Transverse colon (tissue), 4 donors: ENCODE data around the gene SKOR2.

Experiments used
- EP300 ChIP-seq: sonication (generic); formaldehyde crosslinking; IDR thresholded peaks from one replicate; pipeline ENCODE4 v1.6.1; 2017; ENCODE audit warnings: antibody characterized with exemption, low read depth
- POLR2AphosphoS5 ChIP-seq, 3 donors: sonication (generic); formaldehyde crosslinking; IDR thresholded peaks; one replicate each; pipeline ENCODE4 v1.6.1; 2016; ENCODE audit warnings: antibody characterized with exemption in 3 of 3
- TF ChIP-seq, protein P1 (sequence below), 5 experiments: fragments of 200-600 bp in 3 of 5; fragments of 450-650 bp in 2 of 5; sonication (generic) in 3 of 5; IDR thresholded peaks; 1 replicate in 2 of 5; 2 replicates in 3 of 5; pipeline ENCODE4 v1.5.1; 2016 to 2017; ENCODE audit warnings: antibody characterized with exemption in 5 of 5, inconsistent platforms in 3 of 5, mild to moderate bottlenecking in 2 of 5, moderate library complexity in 1 of 5

- no peak for TF ChIP-seq POLR2AphosphoS5 (IDR thresholded peaks at IDR 0.05)
- TF ChIP-seq, protein P1, sequence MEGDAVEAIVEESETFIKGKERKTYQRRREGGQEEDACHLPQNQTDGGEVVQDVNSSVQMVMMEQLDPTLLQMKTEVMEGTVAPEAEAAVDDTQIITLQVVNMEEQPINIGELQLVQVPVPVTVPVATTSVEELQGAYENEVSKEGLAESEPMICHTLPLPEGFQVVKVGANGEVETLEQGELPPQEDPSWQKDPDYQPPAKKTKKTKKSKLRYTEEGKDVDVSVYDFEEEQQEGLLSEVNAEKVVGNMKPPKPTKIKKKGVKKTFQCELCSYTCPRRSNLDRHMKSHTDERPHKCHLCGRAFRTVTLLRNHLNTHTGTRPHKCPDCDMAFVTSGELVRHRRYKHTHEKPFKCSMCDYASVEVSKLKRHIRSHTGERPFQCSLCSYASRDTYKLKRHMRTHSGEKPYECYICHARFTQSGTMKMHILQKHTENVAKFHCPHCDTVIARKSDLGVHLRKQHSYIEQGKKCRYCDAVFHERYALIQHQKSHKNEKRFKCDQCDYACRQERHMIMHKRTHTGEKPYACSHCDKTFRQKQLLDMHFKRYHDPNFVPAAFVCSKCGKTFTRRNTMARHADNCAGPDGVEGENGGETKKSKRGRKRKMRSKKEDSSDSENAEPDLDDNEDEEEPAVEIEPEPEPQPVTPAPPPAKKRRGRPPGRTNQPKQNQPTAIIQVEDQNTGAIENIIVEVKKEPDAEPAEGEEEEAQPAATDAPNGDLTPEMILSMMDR (IDR thresholded peaks at IDR 0.05), result no peak
- no peak for TF ChIP-seq EP300
Observed at GRCh38 chr18:47244086-47244485, 7.4 kb downstream of the SKOR2 start.
